GM23338 (cell line): ENCODE data around the gene SOHLH1. TPM values are rescaled to one million over a fixed set of nuclear protein-coding genes. Genes with fewer than 3 reads are reported as not detected.

ENCODE experiments used
- ATAC-seq: fragments of 200-7000 bp; cut with Tn5 transposase; 3 replicates; pipeline ENCODE4 v1.9.1; 2020
- DNase-seq: peaks from one replicate; pipeline ENCODE4 v3.0.0-alpha.2; 2015; ENCODE audit warnings: low spot score
- H2AFZ ChIP-seq: fragments of 200-600 bp; sonication (generic); 2 replicates; pipeline ENCODE4 v1.8.0; 2016; ENCODE audit warnings: antibody characterized with exemption, mild to moderate bottlenecking, moderate library complexity
- H3F3A ChIP-seq: fragments of 200-600 bp; sonication (generic); replicated peaks from 2 replicates; pipeline ENCODE4 v1.8.0; 2017; ENCODE audit warnings: antibody characterized with exemption, mixed run types, low read depth
- H3K27ac ChIP-seq: fragments of 200-600 bp; sonication (generic); 2 replicates; pipeline ENCODE4 v1.6.1; 2016; ENCODE audit warnings: low read depth
- H3K27me3 ChIP-seq: fragments of 200-600 bp; sonication (generic); 2 replicates; pipeline ENCODE4 v1.8.0; 2016; ENCODE audit warnings: mild to moderate bottlenecking, mixed run types, moderate library complexity; ENCODE audit not compliant: insufficient read depth
- H3K36me3 ChIP-seq: fragments of 200-600 bp; sonication (generic); 2 replicates; pipeline ENCODE4 v1.8.0; 2016; ENCODE audit warnings: mild to moderate bottlenecking; ENCODE audit not compliant: insufficient read depth
- H3K4me1 ChIP-seq: fragments of 200-600 bp; sonication (generic); 2 replicates; pipeline ENCODE4 v1.8.0; 2016; ENCODE audit warnings: mild to moderate bottlenecking, moderate library complexity; ENCODE audit not compliant: insufficient read depth
- H3K4me2 ChIP-seq: fragments of 200-600 bp; sonication (generic); 2 replicates; pipeline ENCODE4 v1.7.1; 2017; ENCODE audit warnings: mixed run types
- H3K4me3 ChIP-seq: fragments of 200-600 bp; sonication (generic); 2 replicates; pipeline ENCODE4 v1.6.1; 2016; ENCODE audit warnings: mixed run types
- H3K79me2 ChIP-seq: fragments of 200-600 bp; sonication (generic); replicated peaks from 2 replicates; pipeline ENCODE4 v1.8.0; 2017; ENCODE audit warnings: mild to moderate bottlenecking; ENCODE audit not compliant: insufficient read depth
- H3K9me2 ChIP-seq: fragments of 200-600 bp; sonication (generic); 2 replicates; pipeline ENCODE4 v1.8.0; 2017; ENCODE audit not compliant: insufficient read depth
- H4K20me1 ChIP-seq: fragments of 200-600 bp; sonication (generic); replicated peaks from 2 replicates; pipeline ENCODE4 v1.8.0; 2017; ENCODE audit warnings: mild to moderate bottlenecking; ENCODE audit not compliant: insufficient read depth
- H3K27ac Mint-ChIP-seq: 2 replicates; pipeline ENCODE4 v1.8.0; 2020; ENCODE audit warnings: inconsistent platforms, mild to moderate bottlenecking, moderate library complexity, mixed read lengths
- H3K27me3 Mint-ChIP-seq: 3 replicates; pipeline ENCODE4 v1.8.0; 2022; ENCODE audit warnings: low read depth, mild to moderate bottlenecking, moderate library complexity, mixed read lengths, inconsistent platforms; ENCODE audit not compliant: insufficient read depth, poor library complexity
- H3K36me3 Mint-ChIP-seq: 3 replicates; pipeline ENCODE4 v1.8.0; 2021; ENCODE audit warnings: low read depth, mild to moderate bottlenecking, inconsistent platforms, moderate library complexity, mixed read lengths
- H3K4me1 Mint-ChIP-seq: 3 replicates; pipeline ENCODE4 v1.8.0; 2020; ENCODE audit warnings: mild to moderate bottlenecking, inconsistent platforms, mixed read lengths
- H3K4me3 Mint-ChIP-seq: 3 replicates; pipeline ENCODE4 v1.8.0; 2021; ENCODE audit warnings: moderate library complexity, mild to moderate bottlenecking, inconsistent platforms, mixed read lengths
- H3K9me3 Mint-ChIP-seq: 3 replicates; pipeline ENCODE4 v1.8.0; 2020; ENCODE audit warnings: moderate library complexity, mild to moderate bottlenecking, inconsistent platforms, mixed read lengths
- STAT1 ChIP-seq: IDR thresholded peaks from one replicate; pipeline ENCODE4 v1.6.1; 2016; ENCODE audit warnings: antibody characterized with exemption; ENCODE audit not compliant: unreplicated experiment
- polyA plus RNA-seq: library from polyadenylated mRNA; unstranded; fragments of >200 nt; fragmentation: Nextera tagmentation; extraction: Ambion mirVana; gene quantifications from 2 replicates; pipeline ENCODE4 v1.2.1, GENCODE V29; 2016
- total RNA-seq: library from RNA; depleted of rRNA; stranded (reverse); fragments of >200 nt; shearing (Covaris generic); gene quantifications from 2 replicates; pipeline ENCODE4 v1.2.3, GENCODE V29; 2014
- TF ChIP-seq, protein P1 (sequence below), 2 experiments: fragments of 200-600 bp in 1 of 2; sonication (generic) in 1 of 2; conservative IDR thresholded peaks; 2 replicates each; pipeline versions ENCODE4 v1.5.1 to v1.6.1; 2016 to 2017; ENCODE audit warnings: antibody characterized with exemption in 2 of 2, low read depth in 2 of 2, mild to moderate bottlenecking in 2 of 2, moderate library complexity in 1 of 2
- TF ChIP-seq, protein P2 (sequence below): fragments of 250-450 bp; sonication (Bioruptor Pico); IDR thresholded peaks from 2 replicates; pipeline ENCODE4 v1.5.0; 2020; ENCODE audit warnings: mild to moderate bottlenecking, moderate library complexity

SOHLH1 gene
- total and polyA plus RNA-seq, 2 experiments from 2014 or later: 0.21 TPM; not detected in 1

DNA sequence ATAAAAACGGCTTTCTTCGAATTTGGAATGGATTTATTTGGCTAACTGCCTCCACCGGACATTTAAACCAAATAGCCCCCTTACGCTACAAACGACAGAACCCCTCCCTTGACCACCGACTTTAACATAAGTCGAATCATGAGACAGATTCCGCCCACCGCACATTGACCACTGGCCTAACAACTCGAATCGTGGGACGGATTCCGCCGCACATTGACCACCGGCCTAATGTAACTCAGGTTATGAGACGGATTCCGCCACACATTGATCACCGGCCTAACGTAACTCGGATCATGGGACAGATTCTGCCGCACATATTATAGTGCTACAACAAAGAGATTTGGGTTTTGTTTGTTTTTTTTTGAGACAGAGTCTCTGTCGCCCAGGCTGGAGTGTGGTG is 38.9 kb downstream of the SOHLH1 start:
- ATAC-seq: no peak
- no peaks in the 10 kb centered on the region for H3K27me3 ChIP-seq
- H3K79me2 ChIP-seq: no peaks in the 10 kb centered on the region
- Mint-ChIP-seq H3K9me3 (peaks cover 18% of the 10 kb centered on the region), H3K36me3 (peaks cover 5% of the 10 kb centered on the region), H3K27ac (no peak overlapping the region), H3K4me1 (peaks cover 6% of the 10 kb centered on the region), H3K27me3 (peaks cover 1% of the 10 kb centered on the region), H3K4me3 (no peak overlapping the region)
- H3K4me1 ChIP-seq: no peaks in the 10 kb centered on the region; the same call in 1 of the 2 replicates
- H3F3A ChIP-seq: no peaks in the 10 kb centered on the region
- no peak overlapping the region for H3K4me3 ChIP-seq
- no peak overlapping the region for H3K4me2 ChIP-seq
- no peaks in the 10 kb centered on the region for H3K36me3 ChIP-seq
- TF ChIP-seq STAT1: no peak
- no peak overlapping the region for H2AFZ ChIP-seq
- no peaks in the 10 kb centered on the region for H4K20me1 ChIP-seq
- H3K27ac ChIP-seq: no peak overlapping the region
- no peaks in the 10 kb centered on the region for H3K9me2 ChIP-seq
- no peak for DNase-seq

DNA sequence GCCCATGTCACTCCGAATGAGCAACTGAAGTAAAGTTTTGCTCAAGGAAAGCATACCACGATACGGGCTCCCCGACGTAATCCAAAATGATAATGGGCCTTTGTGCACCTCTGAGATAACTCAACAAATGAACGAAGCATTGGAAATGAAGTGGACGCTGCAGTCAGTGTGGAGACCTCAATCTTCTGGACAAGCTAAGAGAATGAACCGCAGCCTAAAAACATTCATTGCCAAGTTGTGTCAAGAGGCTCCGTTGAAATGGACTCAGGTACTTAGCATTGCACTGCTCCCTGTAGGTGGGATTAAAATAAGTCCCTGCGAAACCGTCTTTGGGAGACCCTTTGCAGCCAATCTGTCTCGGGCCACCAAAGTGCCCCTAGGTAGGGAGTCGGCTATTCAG is 40.0 kb downstream of the SOHLH1 start:
- H3K27me3 ChIP-seq: no peaks in the 10 kb centered on the region
- Mint-ChIP-seq H3K9me3 (peaks cover 28% of the 10 kb centered on the region), H3K36me3 (peaks cover 14% of the 10 kb centered on the region), H3K27ac (no peak overlapping the region), H3K4me1 (peaks cover 6% of the 10 kb centered on the region), H3K4me3 (no peak overlapping the region), H3K27me3 (peaks cover 1% of the 10 kb centered on the region)
- H3K4me3 ChIP-seq: no peak overlapping the region
- no peaks in the 10 kb centered on the region for H3K79me2 ChIP-seq
- H3K4me1 ChIP-seq: no peaks in the 10 kb centered on the region; the same call in 1 of the 2 replicates
- H3K27ac ChIP-seq: no peak overlapping the region
- TF ChIP-seq, protein P1, sequence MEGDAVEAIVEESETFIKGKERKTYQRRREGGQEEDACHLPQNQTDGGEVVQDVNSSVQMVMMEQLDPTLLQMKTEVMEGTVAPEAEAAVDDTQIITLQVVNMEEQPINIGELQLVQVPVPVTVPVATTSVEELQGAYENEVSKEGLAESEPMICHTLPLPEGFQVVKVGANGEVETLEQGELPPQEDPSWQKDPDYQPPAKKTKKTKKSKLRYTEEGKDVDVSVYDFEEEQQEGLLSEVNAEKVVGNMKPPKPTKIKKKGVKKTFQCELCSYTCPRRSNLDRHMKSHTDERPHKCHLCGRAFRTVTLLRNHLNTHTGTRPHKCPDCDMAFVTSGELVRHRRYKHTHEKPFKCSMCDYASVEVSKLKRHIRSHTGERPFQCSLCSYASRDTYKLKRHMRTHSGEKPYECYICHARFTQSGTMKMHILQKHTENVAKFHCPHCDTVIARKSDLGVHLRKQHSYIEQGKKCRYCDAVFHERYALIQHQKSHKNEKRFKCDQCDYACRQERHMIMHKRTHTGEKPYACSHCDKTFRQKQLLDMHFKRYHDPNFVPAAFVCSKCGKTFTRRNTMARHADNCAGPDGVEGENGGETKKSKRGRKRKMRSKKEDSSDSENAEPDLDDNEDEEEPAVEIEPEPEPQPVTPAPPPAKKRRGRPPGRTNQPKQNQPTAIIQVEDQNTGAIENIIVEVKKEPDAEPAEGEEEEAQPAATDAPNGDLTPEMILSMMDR (conservative IDR thresholded peaks at IDR 0.05; ENCODE audit: low read depth in 2 of 2): no peak
- TF ChIP-seq, protein P2, sequence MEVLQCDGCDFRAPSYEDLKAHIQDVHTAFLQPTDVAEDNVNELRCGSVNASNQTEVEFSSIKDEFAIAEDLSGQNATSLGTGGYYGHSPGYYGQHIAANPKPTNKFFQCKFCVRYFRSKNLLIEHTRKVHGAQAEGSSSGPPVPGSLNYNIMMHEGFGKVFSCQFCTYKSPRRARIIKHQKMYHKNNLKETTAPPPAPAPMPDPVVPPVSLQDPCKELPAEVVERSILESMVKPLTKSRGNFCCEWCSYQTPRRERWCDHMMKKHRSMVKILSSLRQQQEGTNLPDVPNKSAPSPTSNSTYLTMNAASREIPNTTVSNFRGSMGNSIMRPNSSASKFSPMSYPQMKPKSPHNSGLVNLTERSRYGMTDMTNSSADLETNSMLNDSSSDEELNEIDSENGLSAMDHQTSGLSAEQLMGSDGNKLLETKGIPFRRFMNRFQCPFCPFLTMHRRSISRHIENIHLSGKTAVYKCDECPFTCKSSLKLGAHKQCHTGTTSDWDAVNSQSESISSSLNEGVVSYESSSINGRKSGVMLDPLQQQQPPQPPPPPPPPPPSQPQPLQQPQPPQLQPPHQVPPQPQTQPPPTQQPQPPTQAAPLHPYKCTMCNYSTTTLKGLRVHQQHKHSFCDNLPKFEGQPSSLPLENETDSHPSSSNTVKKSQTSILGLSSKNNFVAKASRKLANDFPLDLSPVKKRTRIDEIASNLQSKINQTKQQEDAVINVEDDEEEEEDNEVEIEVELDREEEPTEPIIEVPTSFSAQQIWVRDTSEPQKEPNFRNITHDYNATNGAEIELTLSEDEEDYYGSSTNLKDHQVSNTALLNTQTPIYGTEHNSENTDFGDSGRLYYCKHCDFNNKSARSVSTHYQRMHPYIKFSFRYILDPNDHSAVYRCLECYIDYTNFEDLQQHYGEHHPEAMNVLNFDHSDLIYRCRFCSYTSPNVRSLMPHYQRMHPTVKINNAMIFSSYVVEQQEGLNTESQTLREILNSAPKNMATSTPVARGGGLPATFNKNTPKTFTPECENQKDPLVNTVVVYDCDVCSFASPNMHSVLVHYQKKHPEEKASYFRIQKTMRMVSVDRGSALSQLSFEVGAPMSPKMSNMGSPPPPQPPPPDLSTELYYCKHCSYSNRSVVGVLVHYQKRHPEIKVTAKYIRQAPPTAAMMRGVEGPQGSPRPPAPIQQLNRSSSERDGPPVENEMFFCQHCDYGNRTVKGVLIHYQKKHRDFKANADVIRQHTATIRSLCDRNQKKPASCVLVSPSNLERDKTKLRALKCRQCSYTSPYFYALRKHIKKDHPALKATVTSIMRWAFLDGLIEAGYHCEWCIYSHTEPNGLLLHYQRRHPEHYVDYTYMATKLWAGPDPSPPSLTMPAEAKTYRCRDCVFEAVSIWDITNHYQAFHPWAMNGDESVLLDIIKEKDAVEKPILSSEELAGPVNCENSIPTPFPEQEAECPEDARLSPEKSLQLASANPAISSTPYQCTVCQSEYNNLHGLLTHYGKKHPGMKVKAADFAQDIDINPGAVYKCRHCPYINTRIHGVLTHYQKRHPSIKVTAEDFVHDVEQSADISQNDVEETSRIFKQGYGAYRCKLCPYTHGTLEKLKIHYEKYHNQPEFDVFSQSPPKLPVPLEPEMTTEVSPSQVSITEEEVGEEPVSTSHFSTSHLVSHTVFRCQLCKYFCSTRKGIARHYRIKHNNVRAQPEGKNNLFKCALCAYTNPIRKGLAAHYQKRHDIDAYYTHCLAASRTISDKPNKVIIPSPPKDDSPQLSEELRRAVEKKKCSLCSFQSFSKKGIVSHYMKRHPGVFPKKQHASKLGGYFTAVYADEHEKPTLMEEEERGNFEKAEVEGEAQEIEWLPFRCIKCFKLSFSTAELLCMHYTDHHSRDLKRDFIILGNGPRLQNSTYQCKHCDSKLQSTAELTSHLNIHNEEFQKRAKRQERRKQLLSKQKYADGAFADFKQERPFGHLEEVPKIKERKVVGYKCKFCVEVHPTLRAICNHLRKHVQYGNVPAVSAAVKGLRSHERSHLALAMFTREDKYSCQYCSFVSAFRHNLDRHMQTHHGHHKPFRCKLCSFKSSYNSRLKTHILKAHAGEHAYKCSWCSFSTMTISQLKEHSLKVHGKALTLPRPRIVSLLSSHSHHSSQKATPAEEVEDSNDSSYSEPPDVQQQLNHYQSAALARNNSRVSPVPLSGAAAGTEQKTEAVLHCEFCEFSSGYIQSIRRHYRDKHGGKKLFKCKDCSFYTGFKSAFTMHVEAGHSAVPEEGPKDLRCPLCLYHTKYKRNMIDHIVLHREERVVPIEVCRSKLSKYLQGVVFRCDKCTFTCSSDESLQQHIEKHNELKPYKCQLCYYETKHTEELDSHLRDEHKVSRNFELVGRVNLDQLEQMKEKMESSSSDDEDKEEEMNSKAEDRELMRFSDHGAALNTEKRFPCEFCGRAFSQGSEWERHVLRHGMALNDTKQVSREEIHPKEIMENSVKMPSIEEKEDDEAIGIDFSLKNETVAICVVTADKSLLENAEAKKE (CRISPR knock-in tag): no peak
- no peak for DNase-seq
- H3K9me2 ChIP-seq: no peaks in the 10 kb centered on the region
- H4K20me1 ChIP-seq: no peaks in the 10 kb centered on the region
- ATAC-seq: no peak
- H3K4me2 ChIP-seq: no peak overlapping the region
- no peak overlapping the region for H2AFZ ChIP-seq
- no peaks in the 10 kb centered on the region for H3K36me3 ChIP-seq
- H3F3A ChIP-seq: no peaks in the 10 kb centered on the region
